GM12873 (cell line): ENCODE data around the gene TRIO.

Source experiments
- TF ChIP-seq, protein P1 (sequence below): IDR thresholded peaks from 2 replicates; pipeline ENCODE4 v1.5.1; 2012; ENCODE audit warnings: low read depth, mild to moderate bottlenecking, moderate library complexity, low read length, control low read depth; ENCODE audit not compliant: insufficient read depth; ENCODE audit errors: missing control alignments

TRIO gene

GRCh38 chr5:14251733-14252132 lies 108.6 kb downstream of the TRIO start:
- TF ChIP-seq, protein P1, sequence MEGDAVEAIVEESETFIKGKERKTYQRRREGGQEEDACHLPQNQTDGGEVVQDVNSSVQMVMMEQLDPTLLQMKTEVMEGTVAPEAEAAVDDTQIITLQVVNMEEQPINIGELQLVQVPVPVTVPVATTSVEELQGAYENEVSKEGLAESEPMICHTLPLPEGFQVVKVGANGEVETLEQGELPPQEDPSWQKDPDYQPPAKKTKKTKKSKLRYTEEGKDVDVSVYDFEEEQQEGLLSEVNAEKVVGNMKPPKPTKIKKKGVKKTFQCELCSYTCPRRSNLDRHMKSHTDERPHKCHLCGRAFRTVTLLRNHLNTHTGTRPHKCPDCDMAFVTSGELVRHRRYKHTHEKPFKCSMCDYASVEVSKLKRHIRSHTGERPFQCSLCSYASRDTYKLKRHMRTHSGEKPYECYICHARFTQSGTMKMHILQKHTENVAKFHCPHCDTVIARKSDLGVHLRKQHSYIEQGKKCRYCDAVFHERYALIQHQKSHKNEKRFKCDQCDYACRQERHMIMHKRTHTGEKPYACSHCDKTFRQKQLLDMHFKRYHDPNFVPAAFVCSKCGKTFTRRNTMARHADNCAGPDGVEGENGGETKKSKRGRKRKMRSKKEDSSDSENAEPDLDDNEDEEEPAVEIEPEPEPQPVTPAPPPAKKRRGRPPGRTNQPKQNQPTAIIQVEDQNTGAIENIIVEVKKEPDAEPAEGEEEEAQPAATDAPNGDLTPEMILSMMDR: no peak

- TF ChIP-seq, protein P1: no peak
Measured at GRCh38 chr5:14252793-14253192, 109.7 kb downstream of the TRIO start.

DNA sequence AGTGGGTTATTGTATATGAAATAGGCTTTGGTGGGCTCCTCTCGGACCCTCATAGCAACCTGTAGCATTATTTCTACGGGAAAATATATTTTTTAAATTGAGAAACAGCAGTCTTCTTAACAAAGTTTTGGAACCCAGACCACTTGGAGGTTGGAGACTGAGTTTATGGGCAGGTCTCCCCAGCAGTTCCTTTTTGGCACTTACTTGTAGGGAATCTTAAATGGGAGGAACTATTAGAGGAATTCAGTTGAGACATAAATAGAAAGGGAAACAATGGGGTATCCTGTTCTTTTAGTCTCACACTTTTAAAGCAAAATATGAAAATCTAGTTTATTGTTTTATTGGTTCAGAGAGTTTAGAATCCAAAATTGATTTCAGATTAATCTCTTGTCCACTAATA lies 111.5 kb downstream of the TRIO start:
- TF ChIP-seq, protein P1: no peak

- TF ChIP-seq, protein P1: no peak
Measured at GRCh38 chr5:14256026-14256690, 113.0 kb downstream of the TRIO start.

DNA sequence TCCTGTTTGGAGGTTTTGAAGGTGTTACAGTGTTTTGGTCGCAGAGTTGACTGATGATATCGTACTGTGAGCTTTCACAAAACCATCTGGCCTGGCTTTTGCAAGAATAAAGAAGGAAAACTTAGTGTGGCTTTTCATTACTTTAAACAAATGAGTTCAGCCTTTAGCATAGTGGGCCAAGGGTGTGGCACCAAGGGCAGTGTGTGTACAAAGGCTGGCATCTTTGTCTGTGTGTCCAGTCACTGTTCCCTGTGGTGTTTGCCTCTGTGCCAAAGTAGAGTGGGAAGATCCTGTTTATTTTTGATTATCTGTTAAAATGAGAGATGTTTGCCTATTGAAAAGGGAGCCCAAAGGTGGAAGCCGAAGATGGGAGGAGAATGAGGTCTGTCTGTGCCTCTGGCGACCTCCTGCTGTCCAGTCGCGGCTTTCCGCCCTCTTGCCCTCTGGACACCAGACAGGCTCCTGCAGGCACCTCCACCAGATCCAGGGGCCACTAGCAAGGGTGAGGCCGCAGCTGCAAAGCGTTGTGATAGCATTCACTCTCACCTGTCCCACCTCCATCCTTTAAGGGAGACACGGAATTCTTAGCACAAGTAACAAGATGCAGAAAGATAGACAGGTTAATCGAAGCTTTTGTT lies 113.7 kb downstream of the TRIO start:
- TF ChIP-seq, protein P1: no peak

DNA sequence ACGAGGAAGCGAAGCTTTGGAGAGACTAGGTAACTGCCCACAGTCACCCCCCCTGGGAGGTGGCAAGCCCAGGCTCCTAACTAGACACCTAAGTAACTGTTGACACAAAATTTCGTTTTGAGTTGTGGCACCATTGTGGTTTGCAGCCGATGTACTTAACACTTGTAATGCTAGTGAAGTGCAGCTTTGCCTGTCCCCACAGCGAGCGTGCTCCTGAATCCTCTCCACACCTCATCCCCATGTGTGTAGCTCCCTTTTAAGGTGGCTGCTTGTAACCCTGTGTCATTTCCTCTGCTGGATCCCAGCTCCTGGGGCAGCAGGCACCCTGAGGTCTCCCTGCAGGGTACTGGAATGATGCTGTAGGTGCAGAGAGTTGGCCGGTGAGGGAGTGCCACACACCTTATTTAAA lies 114.9 kb downstream of the TRIO start:
- TF ChIP-seq, protein P1: no peak

GRCh38 chr5:14258840-14259239 lies 115.7 kb downstream of the TRIO start:
- TF ChIP-seq, protein P1: peak; percentile 44
